ENCODE measurements around the gene FFAR4. TPM values are rescaled to one million over a fixed set of nuclear protein-coding genes. Genes with fewer than 3 reads are reported as not detected.

The FFAR4 gene
- total RNA-seq, 1 experiment from 2014 or later: 2.7 TPM

GRCh38 chr10:93579089-93579488 is 12.6 kb downstream of the FFAR4 start:
- Mint-ChIP-seq H3K27me3 (ENCODE audit: insufficient read depth, unreplicated experiment) (no peaks in the 10 kb centered on the region), H3K36me3 (ENCODE audit: insufficient read depth, unreplicated experiment) (peaks cover 7% of the 10 kb centered on the region), H3K4me3 (ENCODE audit: unreplicated experiment) (no peak overlapping the region), H3K9me3 (ENCODE audit: unreplicated experiment) (peaks cover 9% of the 10 kb centered on the region), H3K4me1 (ENCODE audit: low read depth, unreplicated experiment) (peaks cover 21% of the 10 kb centered on the region), H3K27ac (ENCODE audit: unreplicated experiment) (peak overlapping the region; percentile 2)
- no peak for TF ChIP-seq CTCF (IDR thresholded peaks at IDR 0.05; ENCODE audit: insufficient read depth in 1 of 2, low read depth in 1 of 2, low read length in 1 of 2, severe bottlenecking in 1 of 2, unreplicated experiment in 1 of 2)
- intact Hi-C loops (cut with micrococcal nuclease; ENCODE audit: unreplicated experiment): no loop called here
- no peaks in the 10 kb centered on the region for H3K36me3 ChIP-seq (ENCODE audit: control insufficient read depth, insufficient read depth, low read length)
- BruUV-seq (replicated peaks): no TSS peak
- H3K4me3 ChIP-seq (ENCODE audit: low read depth, low read length): no peak overlapping the region
- H3K9me3 ChIP-seq: peaks cover 4% of the 10 kb centered on the region; the same call in 1 of the 2 replicates
- CTCF ChIA-PET: interaction anchor here (0.6 to 1.6 kb wide), 4 partner anchors 11 to 865 kb away, joined by 3 to 5 read pairs (median 4); no protein-coding TSS in a partner anchor
- POLR2A ChIA-PET: no interaction called here
- peak; percentile 44 to 71 for DNase-seq
- peaks cover 28% of the 10 kb centered on the region for H3K4me1 ChIP-seq
- H3K27me3 ChIP-seq (replicated peaks; ENCODE audit: control insufficient read depth, insufficient read depth, low read length): no peaks in the 10 kb centered on the region

- H3K36me3 ChIP-seq (ENCODE audit: control insufficient read depth, insufficient read depth, low read length): no peaks in the 10 kb centered on the region
- intact Hi-C loops (cut with micrococcal nuclease; ENCODE audit: unreplicated experiment): no loop called here
- no peaks in the 10 kb centered on the region for H3K27me3 ChIP-seq (replicated peaks; ENCODE audit: control insufficient read depth, insufficient read depth, low read length)
- Mint-ChIP-seq H3K27me3 (ENCODE audit: insufficient read depth, unreplicated experiment) (no peaks in the 10 kb centered on the region), H3K4me1 (ENCODE audit: low read depth, unreplicated experiment) (peaks cover 21% of the 10 kb centered on the region), H3K27ac (ENCODE audit: unreplicated experiment) (peak overlapping the region; percentile 63), H3K9me3 (ENCODE audit: unreplicated experiment) (peaks cover 9% of the 10 kb centered on the region), H3K36me3 (ENCODE audit: insufficient read depth, unreplicated experiment) (peaks cover 7% of the 10 kb centered on the region), H3K4me3 (ENCODE audit: unreplicated experiment) (no peak overlapping the region)
- H3K9me3 ChIP-seq: peaks cover 4% of the 10 kb centered on the region; the same call in 1 of the 2 replicates
- H3K4me3 ChIP-seq (ENCODE audit: low read depth, low read length): no peak overlapping the region
- ChIA-PET POLR2A (no interaction called here), CTCF (interaction anchor here (1.1 kb wide), 1 partner anchor 25 kb away, joined by 3 read pairs; no protein-coding TSS in a partner anchor)
- no peak for TF ChIP-seq CTCF (IDR thresholded peaks at IDR 0.05; ENCODE audit: insufficient read depth in 1 of 2, low read depth in 1 of 2, low read length in 1 of 2, severe bottlenecking in 1 of 2, unreplicated experiment in 1 of 2)
- BruUV-seq (replicated peaks): no TSS peak
- DNase-seq: no peak
- peaks cover 28% of the 10 kb centered on the region for H3K4me1 ChIP-seq
Measured at GRCh38 chr10:93579985-93580711, 13.7 kb downstream of the FFAR4 start.

- H3K27me3 ChIP-seq (replicated peaks; ENCODE audit: control insufficient read depth, insufficient read depth, low read length): no peaks in the 10 kb centered on the region
- no peak overlapping the region for H3K4me3 Mint-ChIP-seq (ENCODE audit: unreplicated experiment)
- no peaks in the 10 kb centered on the region for H3K27me3 Mint-ChIP-seq (ENCODE audit: insufficient read depth, unreplicated experiment)
Measured at GRCh38 chr10:93580828-93581227, 14.4 kb downstream of the FFAR4 start.

More at GRCh38 chr10:93580828-93581227, 14.4 kb downstream of the FFAR4 start:
- Histone ChIP-seq H3K4me3 (ENCODE audit: low read depth, low read length) (no peak overlapping the region), H3K4me1 (peaks cover 28% of the 10 kb centered on the region), H3K9me3 (peaks cover 4% of the 10 kb centered on the region; the same call in 1 of the 2 replicates), H3K36me3 (ENCODE audit: control insufficient read depth, insufficient read depth, low read length) (no peaks in the 10 kb centered on the region)
- DNase-seq: peak in 1 of 2 experiments; percentile 36
- CTCF ChIA-PET: no interaction called here
- no TSS peak for BruUV-seq (replicated peaks)
- no peak for TF ChIP-seq CTCF (IDR thresholded peaks at IDR 0.05; ENCODE audit: insufficient read depth in 1 of 2, low read depth in 1 of 2, low read length in 1 of 2, severe bottlenecking in 1 of 2, unreplicated experiment in 1 of 2)
- POLR2A ChIA-PET: no interaction called here
- H3K36me3 Mint-ChIP-seq (ENCODE audit: insufficient read depth, unreplicated experiment): peaks cover 7% of the 10 kb centered on the region
- peaks cover 9% of the 10 kb centered on the region for H3K9me3 Mint-ChIP-seq (ENCODE audit: unreplicated experiment)
- H3K4me1 Mint-ChIP-seq (ENCODE audit: low read depth, unreplicated experiment): peaks cover 21% of the 10 kb centered on the region
- intact Hi-C loops (cut with micrococcal nuclease; ENCODE audit: unreplicated experiment): no loop called here
- peak overlapping the region; percentile 63 for H3K27ac Mint-ChIP-seq (ENCODE audit: unreplicated experiment)

Data from Caco-2 (cell line).